RPMI8226 (cell line): ENCODE data around the gene FBXO8.

ENCODE experiments used
- DNase-seq: peaks from one replicate; pipeline ENCODE4 v3.0.0-alpha.2; 2015

The FBXO8 gene

DNA sequence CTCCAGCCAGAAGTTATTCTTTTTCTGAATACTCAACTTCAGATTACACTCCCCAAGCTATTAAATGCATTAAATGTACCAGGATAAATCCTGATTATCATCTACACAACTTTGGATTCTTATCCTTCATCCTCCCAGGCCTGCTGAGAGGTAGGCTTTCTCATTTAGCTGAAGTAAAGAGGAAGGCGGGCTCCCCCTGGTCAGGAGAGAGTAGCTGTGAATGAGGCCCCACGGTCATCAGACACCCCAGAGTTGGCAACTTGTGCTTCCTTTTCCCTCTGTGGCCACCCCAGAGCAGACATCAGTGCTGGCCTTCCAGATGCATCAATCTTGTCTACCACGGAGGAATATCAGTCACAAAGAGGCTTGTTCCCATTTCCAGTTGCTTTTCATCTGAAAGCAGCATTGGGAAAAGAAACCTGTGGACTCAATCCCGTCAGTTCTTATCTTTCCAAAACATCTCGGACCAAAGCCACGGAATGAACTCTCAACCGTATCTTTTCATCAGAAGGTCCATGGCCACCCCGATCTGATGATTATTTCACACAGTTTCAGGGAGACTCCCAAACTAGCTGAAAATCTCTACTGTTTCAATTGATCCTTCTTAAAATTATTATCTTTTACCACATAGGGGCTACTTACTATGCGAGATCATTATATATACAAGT is 79.2 kb downstream of the FBXO8 start:
- DNase-seq: no peak

DNA sequence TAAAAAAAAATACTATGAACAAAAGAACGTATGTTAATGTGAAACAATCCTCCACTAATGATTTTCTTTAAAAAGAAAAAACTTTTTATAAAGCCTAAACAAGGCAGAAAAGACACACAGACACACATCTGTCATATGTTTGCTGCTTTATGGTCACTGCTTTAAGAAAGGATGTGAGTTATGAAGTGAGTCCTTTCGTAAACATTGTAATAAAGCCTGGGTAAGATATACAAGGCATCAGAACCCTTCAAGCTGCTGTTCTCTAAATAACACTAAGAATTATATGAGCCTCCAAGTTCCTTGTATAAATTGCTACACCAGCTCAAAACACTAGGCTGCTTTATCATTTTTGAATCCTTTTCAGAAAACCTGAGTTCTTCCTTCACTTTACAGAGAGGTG is 81.6 kb downstream of the FBXO8 start:
- no peak for DNase-seq

DNA sequence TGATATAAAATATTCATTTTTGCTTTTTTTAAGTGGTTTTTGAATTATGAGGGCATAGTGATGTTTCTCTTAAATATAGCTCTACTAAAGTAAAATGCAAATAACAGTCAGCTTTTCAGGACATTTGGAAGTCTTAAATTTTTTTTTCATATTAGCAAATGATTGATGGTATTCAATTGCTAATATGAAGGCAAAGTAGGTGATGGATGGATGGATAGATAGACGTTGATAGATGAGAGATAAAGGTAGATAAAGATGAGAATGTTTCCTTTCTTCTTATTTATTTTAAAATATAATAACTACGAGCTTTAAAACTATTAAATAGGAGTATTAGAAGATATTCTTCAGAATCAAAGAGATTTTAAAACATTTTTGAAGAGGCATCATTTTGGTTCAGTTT is 83.7 kb downstream of the FBXO8 start:
- no peak for DNase-seq

DNA sequence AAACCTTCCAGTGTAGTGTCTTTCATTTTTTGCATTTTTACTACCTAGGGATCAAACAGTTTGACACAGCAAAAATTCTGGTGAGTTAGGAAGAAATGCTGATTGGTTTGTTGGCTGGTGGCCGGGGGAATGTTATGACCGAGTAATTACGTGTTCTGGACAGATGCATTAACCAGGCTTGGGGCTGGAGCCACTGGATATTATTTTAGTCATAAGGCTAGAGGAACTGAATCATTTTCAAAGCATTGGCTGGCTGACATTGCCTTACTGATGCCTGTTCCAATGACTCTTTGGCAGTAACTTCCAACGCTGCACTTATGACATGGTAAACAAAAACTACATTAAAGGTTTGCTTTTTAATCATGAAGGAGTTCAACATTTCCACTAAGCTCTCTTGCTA is 84.6 kb downstream of the FBXO8 start:
- peak; percentile 4 for DNase-seq

DNA sequence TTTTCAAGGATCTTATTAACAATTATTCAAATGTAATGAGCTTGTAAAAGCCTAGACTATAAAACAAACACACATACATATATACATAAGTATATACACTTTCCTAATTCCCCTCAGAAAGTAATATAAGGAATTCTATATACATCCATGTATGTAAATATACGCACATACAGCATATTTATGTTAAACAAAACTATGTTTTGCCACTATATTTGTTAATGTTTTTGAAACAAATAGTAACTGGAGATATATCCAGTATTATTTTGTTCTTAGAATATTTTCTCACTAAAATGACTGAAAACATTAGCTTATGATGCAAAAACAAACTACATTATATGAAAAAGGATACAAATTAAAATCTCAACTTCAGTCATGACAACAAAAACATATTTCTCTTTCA is 85.1 kb downstream of the FBXO8 start:
- DNase-seq: no peak

DNA sequence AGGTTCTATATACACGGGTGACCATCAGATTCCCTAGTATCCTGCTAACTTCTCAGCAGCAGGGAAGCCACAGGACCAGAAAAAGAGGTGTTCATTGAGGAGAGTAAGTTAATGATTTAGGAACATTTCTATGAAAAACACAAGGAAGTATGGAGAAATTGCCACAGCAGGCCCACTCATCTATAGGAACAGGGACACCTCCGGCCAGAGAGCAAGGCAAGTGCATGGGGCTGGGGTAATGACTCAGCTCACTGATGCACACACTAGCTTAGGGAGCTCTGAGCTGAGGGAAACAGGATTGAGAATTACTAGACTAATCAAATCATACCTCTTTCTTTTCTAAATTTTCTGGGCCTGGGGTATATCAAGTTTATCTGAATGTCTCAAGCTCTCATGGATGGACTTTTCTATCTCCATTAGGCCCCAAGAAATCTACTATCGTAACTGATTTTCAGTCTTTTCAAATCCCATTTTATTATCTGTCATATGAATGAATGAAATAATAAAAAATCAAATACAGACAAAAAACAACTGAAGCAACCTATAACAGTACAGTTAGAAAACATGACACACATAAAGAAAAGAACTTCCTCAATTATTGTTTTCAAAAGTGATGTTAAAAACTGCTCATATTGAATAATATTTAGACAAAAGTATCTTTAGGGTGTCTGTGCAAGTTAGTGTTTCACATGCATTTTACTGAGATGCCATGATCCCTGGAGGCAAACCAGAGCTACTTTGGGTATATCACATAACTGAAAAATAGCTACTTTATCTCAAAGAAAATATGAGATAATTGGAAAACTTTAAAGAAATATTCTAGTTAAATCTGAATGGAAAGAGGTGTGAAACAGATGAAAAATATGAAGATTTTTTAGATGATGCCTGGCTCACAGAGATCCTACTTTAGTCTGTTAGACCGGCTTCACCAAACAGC is 89.8 kb downstream of the FBXO8 start:
- DNase-seq: no peak

DNA sequence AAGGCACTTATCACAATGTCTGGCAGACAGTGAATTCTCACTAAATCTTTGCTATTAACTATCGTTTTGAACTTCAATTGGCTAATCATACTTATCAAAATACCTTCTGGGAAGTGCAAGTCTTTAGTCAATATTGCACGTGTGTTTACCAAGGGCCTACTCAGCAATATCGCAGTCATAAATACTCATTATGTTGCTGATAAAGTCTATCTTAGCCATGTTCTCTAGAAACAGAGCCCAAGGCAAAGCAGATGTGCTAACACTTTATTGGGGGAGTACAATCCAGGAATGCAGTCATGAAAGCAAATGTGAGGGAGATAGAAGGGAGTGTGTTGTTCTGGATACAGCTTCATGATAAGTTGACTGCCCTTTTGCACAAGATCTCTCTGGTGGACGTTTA is 90.5 kb downstream of the FBXO8 start:
- DNase-seq: no peak

DNA sequence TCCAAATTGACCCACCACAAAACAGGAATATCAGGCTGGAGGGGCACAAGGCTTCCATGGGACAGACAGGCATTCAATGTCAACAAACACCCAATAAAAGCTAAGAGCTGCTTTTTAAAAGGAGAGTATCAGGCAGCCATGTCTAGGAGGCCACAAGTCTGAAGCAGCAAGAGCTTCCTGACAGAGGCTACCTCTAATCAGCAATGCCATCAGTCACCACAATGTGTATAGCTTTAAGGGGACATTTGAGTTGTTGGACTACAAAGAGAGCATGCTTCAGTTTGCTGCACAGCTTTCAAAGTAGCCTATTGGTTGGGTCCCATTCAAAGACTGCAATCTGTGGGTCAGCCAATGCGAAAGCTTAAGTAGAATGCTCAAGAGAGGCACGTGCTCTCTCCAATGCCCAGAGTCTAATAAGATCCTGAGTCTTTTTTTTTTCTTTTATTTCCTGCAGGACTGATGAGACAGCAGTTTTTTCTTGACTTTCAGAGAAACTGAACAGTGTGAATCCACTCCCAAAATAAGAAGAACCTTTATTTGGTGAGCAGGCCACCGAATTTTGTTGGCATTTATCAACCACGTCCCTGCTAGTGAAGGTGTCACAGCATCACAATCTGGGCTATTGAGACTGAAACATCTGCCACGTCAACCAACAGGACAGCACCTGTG is 92.5 kb downstream of the FBXO8 start:
- no peak for DNase-seq

DNA sequence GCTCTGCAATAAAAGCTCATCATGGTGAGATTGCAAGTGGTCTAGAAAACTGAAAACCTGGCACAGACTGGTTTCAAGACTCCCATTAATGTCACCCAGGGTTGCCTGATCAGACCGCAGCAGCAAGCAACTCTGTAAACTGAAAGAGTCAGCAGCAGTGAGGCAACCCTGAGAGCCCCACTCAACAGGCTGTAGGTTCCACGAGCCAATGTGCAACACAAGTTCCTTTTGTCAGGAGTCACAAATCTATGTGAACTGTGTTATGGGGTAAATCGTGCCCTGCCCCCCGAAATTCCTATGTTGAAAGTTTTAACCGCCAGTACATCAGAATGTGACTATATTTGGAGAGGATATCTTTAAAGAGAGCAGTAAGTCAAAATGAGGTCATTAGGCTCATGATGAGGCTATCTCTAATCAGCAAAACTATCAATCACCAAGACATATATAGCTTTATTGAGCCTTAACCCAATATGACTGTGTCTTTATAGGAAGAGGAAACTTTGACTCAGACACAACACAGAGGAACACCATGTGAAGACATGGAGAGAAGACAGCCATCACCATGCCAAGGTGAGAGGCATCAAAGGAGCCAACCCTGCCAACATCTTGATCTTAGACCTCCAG is 94.0 kb downstream of the FBXO8 start:
- DNase-seq: no peak
